ENCODE measurements around the gene ENOX1.

GRCh38 chr13:43360892-43361610 lies 425.7 kb downstream of the ENOX1 start:
- TF ChIP-seq POLR2A (IDR thresholded peaks at IDR 0.05) (no peak), CTCF (IDR thresholded peaks at IDR 0.05) (no peak)
